ENCODE results near the gene MAGOH. TPM values are rescaled to one million over a fixed set of nuclear protein-coding genes. Genes with fewer than 3 reads are reported as not detected.

MAGOH gene
- total RNA-seq, 2 donors from 2014 or later, result 28.8 to 33.5 TPM

DNA sequence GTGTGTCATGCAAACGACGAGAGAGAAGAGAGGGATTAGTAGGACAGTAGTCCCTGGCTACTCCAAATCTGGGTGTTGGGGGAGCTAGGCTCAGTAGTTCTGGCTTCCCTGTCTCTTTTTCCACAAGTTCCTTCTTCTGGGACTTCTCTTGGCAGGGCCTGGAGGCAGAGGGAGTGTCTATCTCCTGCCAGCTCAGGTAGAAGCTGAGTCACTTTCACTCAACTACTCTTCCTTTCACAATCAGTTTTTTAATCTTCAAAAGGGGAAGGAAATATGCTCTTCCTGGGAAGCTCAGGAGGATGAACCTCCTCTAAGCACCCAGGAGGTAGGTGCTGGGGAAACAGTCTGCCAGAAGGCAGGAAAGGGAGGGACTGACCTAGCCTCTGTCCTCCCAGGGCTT is 35.2 kb upstream of the MAGOH start:
- intact Hi-C loops (cut with DNase I, micrococcal nuclease), result no loop called here
- ATAC-seq (no peak), DNase-seq (no peak)

DNA sequence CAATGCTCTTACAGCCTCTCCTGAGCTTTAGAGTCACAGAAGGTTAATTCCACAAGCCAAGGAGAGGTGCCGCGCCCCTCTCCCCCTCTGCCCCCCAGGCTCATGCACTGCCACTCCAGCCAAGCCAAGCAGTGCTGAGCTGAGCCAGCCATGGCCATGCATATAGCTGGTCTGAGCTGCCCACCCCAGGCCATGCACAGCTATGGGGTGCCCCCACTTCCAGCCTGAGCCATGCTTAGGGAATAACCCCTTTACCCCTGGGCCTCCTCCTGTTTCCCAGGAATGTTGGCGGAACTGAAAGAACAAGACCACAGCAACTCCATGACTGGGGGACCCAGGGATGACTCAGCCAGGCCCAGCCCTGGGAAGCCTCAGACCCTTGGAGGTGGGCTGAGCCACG is 34.0 kb upstream of the MAGOH start:
- no peak for ATAC-seq
- no peak for DNase-seq
- intact Hi-C loops (cut with DNase I, micrococcal nuclease), result no loop called here

DNA sequence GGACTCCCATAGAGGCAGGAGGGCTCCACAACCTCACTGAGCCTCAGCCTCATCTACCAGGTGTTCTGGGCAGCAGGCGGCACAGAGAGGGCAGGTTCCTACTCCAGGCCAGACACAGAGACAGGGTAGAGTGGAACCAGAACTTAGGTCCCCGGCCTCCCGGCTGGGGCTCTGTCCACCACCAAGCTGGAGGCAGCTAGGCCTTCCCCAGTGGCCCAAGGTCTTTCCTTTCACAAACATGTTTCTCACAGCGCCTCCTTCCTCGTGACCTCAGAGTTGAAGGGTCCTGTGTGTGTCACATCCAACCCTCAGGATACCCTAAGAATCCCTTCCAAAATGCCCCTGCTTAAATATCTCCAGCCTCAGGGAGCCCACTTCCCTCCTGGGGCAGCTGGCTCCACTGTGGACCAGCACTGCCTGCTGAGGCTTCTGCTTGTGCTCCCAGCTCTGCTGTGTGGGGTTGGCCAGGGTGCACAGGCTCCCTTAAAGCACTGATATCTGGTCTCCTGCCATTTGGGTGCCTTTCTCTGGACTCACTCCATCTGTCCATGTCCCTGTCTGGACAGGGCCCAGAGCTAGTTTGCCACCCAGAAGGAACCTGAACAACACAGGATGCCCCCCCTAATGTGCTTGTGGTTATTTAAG is 33.2 kb upstream of the MAGOH start:
- DNase-seq (no peak), ATAC-seq (no peak)
- intact Hi-C loops (cut with DNase I, micrococcal nuclease), result no loop called here

DNA sequence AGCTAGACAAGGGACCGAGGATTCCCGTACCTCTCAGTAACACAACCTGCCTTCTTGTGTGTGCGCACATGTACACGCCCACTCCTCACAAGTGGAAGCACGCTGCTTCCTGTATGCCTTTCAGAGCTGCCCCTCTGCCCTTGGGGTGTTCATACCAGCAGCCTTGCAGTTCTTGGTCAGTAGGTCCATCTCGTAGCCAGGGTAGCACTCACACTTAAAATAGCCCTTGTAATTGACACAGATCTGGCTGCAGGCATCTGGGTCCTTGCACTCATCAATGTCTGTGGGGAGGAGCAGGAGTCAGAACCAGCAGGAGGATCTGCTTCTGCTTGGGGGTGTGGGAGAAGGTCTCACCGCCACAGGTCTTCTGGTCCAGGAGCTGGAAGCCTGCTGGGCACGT is 32.6 kb upstream of the MAGOH start:
- ATAC-seq (no peak), DNase-seq (no peak)
- intact Hi-C loops (cut with DNase I, micrococcal nuclease), result no loop called here

DNA sequence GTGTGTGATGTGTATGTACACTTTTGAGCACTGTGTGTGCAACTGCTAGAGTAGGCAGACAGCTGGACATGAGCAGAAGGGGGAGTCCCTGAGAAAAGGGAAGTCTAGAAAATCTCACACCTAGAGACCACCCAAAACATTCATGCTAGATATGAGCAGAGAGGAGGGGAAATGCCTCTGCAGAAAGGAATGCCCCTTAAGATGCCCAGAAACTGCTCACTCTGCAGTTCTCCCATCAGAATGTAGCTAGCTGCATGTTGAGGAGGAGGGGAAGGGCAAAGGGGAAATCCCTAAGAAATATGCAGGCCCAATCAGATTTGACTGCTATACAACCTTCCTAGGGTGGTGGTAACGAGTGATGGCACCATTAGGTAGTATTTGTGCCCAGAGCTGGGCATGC is 31.8 kb upstream of the MAGOH start:
- ATAC-seq (no peak), DNase-seq (no peak)
- intact Hi-C loops (cut with DNase I, micrococcal nuclease), result no loop called here

DNA sequence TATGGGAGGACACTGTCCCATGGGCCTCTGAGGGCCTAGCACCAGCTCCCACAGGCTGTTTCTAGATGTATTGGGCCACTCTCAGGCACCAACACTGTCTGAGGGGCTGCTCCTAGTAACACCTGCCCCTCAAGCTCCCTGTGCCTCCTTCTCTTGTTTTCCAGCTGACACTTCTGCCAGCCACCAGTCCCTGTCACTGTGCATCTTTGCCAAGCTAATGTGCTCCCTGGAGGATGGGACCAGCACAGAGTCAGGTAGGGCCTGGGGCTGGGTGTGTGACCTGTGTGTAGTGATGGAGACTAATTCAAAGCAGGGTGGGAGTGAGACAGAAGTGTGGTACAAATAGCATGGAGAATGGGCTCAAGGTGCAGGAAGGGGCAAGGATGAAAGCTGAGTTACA is 29.4 kb upstream of the MAGOH start:
- ATAC-seq, result no peak
- intact Hi-C loops (cut with DNase I, micrococcal nuclease), result no loop called here
- DNase-seq, result no peak

DNA sequence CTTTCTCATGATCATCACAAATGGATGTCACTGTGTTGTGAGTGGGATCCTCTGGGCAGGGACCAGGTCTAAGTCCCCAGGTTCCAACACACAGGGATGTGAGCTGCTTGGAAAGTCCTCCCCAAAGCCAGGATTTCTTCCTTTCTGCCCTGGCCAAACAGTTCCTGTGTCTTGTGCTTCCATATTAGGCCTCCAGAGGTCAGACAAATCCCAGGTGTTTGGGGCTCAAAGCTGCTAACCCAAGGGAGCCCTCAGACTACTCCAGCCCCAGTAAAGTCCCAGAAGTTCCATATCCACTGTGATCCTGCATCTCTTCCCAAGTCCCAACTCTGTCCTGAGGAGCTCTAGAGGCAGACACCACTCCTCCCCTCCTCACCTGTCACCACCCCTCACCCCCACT is 27.7 kb upstream of the MAGOH start:
- peak; percentile 37 for ATAC-seq
- intact Hi-C loops (cut with DNase I, micrococcal nuclease), result no loop called here

DNA sequence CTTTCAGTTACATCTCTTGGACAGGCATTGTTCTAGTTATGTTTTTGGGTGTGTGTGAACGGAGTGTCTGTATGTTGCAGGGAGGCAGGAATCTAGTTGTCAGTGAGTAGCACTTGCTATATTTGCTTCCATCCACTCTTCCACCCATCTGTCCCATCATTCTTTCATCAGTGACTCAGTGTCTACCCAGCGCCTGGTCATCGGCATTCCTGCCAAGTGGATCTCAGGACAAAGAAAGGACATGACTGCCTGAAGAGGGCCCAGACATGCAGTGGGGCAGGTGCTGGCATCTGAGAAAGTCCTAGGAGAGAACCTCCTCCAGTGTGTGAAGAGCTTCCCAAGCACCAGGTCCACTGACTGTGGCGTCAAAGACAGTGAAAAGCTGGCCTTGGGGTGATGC is 27.3 kb upstream of the MAGOH start:
- ATAC-seq (no peak), DNase-seq (no peak)
- intact Hi-C loops (cut with DNase I, micrococcal nuclease), result no loop called here

More for the DNA sequence above, 27.7 kb upstream of the MAGOH start:
- DNase-seq, result no peak

DNA sequence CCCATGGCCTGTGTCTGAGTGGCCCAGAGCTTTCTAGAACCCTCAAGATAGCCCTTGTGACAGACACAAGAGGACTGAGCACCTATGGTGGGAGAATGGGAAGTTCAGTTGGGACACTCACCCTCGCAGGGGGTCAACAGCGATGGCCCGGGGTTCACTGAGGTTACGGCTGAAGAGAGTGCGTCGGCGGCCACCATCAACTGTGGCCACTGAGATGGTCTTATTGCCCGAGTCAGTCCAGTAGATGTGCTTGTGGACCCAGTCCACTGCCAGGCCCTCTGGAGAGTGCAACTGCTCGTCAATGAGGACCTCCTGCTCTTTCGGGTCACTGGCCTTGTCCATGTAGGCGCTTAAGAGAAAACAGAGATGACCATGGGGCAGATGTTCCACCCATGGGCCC is 25.7 kb upstream of the MAGOH start:
- ATAC-seq (no peak), DNase-seq (no peak)
- intact Hi-C loops (cut with DNase I, micrococcal nuclease), result no loop called here

DNA sequence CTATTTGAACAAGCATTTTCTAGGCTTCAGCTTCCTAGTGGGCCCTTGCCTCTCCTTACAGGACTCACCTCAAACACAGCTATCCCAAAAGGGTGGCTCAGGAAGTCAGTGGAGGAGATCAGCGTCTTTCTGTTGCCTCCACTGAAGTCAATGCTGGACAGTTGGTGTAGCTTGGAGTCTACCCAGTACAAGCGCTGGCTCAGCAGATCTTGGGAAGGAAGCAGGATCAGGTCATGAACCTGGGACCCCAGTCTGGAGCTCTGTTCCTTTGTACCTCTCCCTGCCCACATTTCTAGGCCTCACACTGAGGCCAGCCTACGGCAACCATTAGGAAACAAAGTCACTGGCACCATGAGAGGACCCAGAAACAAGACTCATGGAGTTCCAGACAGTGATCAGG is 23.7 kb upstream of the MAGOH start:
- no peak for DNase-seq
- no peak for ATAC-seq
- intact Hi-C loops (cut with DNase I, micrococcal nuclease), result no loop called here

DNA sequence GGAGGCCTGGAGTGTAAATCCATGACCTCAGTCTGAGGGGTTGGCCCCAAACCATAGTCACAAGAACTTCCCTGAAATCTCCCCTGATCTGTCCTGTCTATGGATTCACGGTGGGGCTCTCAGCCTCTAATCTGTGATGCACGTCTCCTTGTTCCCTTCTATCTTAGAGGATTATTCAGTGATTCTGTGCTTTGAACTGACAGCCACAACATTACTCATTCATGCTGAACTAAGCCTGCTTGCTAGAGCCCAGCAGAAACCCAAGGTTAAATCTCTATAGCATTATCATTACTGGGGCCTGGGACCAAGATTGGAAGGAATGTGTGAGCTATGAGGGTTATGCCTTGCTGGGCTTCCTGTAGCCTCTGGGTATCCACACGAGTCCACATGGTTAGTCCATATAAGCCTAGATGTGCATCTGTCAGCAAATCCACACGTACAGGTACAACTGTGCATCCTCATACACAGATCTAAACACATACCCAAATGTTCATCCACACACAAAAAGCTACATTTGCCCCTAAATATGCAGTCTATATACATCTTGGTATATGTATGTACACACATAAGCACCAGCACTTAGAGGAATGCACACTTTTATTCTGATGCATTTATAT is 22.4 kb upstream of the MAGOH start:
- ATAC-seq (no peak), DNase-seq (no peak)
- intact Hi-C loops (cut with DNase I, micrococcal nuclease), result no loop called here

DNA sequence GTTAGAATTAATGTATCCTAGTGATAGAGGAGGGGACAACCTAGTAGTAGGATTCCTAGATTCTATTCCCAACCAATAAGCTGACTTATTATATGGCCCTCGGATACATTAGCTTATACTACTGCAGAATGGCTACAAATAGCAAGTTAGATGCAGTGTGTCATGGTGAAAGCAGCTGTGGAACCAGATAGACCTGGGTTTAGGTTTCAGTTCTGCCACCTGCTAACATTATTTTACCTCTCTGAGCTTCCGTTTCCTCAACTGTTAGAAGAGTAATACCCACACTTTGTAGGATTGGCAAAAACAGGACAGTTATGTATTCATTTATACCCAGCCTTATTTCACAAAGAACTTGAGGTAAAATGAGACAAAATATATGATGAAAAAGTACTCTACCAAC is 21.6 kb upstream of the MAGOH start:
- no peak for ATAC-seq
- intact Hi-C loops (cut with DNase I, micrococcal nuclease), result no loop called here
- DNase-seq, result no peak

DNA sequence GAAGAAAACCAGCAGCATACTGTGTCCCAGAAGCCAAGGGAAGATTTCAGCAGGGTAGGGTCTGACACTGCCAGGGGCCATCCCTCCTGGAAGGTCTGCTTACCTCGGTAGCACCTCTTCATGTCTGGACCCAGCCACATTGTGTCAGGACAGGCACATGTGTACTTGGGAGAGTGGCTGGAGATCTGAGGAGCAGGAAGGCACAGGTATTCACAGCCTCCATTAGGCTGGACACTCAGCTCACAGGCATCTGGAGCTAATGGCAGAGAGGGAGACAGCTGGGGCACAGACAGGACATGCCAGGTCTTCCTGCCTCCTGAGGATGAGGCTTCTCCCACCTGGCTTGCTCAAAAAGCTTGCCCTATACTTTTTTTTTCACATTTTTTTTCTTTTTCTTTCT is 19.9 kb upstream of the MAGOH start:
- ATAC-seq, result no peak
- DNase-seq, result no peak
- intact Hi-C loops (cut with DNase I, micrococcal nuclease), result no loop called here

DNA sequence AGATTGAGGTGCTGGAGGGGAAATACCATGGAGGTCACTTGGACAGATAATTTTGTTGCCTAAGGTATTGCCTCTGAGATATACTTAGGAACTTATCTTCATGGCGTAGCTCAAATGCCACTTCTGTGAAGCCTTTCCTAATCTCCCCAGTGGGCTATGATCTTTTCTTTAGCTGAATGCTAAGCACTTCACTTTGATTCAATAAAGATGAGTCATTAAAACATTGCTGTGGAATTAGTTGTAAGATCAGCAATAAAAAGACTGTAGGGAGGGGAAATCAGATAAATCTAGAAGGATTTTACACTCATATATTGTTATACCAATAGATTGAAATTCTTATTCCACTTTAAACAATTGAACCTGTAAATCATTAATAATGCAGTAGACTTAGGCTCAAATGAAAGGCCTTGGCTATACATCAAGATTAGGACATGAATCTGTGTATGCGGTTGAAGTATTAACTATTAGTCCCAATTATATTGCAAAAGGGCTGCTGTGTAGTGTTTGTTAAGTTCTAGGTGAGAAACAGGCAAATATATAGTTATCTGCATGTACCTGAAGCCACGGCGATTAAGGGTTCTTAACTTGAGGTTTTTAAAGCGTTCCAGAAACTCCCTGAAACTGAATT is 19.2 kb upstream of the MAGOH start:
- no peak for DNase-seq
- no peak for ATAC-seq
- intact Hi-C loops (cut with DNase I, micrococcal nuclease), result no loop called here

DNA sequence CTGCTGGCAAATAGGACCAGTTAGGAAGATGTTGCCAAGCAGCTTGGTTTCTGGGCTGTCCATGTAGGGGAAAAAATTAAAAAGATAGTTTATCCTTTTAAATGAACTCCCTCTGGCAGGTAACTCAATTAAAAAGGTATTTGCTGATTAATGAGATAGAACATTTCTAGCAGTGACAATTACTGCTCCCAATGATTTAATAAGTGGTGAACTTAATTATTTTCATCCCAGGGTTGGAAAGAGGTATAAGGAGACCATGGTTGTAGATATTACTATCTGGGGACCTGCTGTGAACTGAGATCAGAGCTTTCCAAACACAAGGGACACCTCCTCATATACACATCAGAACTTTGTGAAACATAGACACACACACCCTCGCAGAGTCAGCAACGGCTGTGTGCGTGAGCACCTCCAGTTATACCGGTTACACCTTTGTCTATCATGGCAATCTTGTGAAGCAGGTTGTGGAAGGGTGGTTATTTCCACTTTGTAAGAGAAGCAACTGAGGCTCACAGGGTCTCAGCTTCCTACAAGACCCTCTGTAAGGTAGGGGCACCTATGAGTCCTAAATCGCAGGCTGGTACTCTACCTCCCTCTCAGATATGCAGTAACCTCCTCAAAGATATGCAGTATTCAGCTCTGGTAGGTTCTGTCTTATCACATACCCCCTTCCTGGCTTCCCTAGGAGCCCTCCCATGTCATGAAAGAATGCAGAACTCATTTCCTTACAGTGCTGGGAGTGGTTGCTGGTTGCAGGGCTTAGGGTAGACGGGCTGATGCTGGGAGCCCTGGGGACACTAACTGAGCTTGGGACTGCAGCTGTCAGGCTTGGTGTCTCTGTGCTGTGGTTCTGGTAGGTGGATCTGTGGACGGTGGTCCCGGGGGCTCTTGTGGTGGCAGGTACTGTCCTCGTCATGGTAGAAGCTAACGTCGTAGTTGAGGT is 18.5 kb upstream of the MAGOH start:
- ATAC-seq (no peak), DNase-seq (no peak)

DNA sequence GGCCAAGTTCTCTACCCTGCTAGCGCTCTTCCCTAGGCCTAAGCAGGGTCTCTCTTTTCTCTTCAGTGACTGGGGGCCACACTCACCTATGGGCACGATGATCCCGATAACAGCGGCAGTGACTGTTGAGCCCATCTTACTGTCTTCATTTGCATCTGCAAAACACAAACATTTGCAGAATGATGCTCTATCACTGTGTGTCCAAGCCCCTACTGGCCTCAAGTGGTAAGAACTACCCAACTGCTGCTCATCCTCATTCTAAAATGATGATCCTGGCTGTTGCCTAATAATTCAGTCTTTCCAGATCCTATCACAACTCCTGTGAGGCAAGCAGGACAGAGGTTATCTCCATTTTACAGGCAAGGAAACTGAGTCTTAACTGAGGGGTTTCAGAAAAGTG is 16.7 kb upstream of the MAGOH start:
- ATAC-seq (no peak), DNase-seq (no peak)
- intact Hi-C loops (cut with DNase I, micrococcal nuclease), result no loop called here

More for the DNA sequence above, 18.5 kb upstream of the MAGOH start:
- intact Hi-C loops (cut with DNase I, micrococcal nuclease), result no loop called here

DNA sequence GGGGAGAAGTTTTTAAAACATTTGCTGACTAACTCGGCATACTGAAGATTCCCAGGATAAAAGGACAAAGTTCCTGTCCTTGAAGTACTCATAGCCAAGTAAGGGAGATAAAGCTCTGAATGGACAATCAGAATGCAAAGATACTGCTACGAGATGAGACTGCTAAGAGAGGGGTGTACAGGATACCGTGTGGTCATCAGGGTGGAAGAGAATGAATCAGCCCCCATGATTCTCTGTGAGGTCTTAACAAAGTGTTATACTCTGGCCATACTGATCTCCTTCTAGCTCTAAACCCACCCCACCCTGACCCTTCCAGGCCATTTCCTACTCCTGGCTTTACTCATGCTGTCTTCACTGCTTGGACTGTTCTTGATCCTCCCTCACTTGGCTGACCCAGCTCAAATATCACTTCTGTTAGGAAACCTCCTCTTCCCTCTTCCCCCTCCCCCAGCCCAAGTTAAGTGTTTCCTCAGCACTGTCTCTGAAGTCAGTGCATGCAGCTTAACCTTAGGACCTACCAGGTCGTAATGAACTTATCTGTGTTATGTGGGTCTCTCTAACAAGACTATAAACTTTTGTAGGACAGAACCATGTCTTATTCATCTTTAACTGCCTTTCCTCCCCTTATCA is 15.8 kb upstream of the MAGOH start:
- DNase-seq, result no peak

DNA sequence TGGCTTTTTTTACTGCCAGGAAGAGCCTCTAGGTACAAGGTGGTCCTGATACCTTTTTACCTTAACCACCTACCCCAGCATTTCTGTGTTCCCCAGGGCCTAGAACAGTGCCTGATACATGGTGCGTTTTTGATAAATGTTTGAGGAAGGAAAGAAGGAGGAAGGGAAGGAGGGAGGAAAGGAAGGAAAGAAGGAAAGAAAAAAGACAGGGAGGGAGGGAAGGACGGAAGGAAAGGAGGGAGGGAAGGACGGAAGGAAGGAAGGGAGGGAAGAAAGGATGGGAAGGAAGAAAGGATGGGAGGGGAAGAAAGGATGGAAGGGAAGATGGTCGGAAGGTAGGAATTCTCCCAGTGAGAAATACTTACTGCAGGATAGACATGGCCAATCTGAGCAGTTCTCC is 12.0 kb upstream of the MAGOH start:
- intact Hi-C loops (cut with DNase I, micrococcal nuclease), result no loop called here
- DNase-seq, result no peak
- ATAC-seq, result no peak

More for the DNA sequence above, 15.8 kb upstream of the MAGOH start:
- intact Hi-C loops (cut with DNase I, micrococcal nuclease), result no loop called here
- no peak for ATAC-seq

DNA sequence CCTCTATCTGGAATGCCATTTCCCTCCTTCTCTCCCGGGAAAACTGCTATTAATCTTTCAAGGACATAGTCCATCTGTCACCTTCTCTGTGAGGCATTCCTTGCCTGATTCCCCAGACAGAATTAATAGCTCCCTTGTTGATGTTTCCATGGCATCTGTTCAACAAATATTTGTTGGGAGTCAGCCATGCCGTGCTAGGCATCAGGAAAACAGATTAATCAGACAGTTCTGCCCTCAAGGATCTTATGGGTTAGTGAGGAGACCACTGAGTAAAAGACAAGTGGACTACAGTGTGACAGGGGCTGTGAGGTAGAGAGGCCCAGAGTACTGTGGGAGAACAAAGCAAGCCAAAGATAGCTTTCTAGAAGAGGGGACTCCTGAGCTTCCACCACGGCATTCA is 11.4 kb upstream of the MAGOH start:
- DNase-seq, result no peak

More for the DNA sequence above, 11.4 kb upstream of the MAGOH start:
- no peak for ATAC-seq
- intact Hi-C loops (cut with DNase I, micrococcal nuclease), result no loop called here
